ENCODE results near the gene LILRA2.
"Not testable (repeated sequence)": the region's sequence is repeated elsewhere in the genome, so short reads cannot be mapped to it uniquely, and the experiment has no call there.

The LILRA2 gene

GRCh38 chr19:54571715-54572615, 1.6 kb upstream of the LILRA2 start:
- not testable (repeated sequence) for DNase-seq

- peak in 1 of 2 donors; percentile 43 for DNase-seq
Measured at GRCh38 chr19:54572696-54573311, 786 bp upstream of the LILRA2 start.

GRCh38 chr19:54574051-54574450, 461 bp downstream of the LILRA2 start:
- no peak for DNase-seq

- DNase-seq: no peak
Measured at GRCh38 chr19:54574527-54575056, 1.0 kb downstream of the LILRA2 start.

- not testable (repeated sequence) for DNase-seq
Measured at GRCh38 chr19:54575205-54575604, 1.6 kb downstream of the LILRA2 start.

GRCh38 chr19:54576411-54576976, 2.9 kb downstream of the LILRA2 start:
- no peak for DNase-seq

GRCh38 chr19:54577334-54577733, 3.7 kb downstream of the LILRA2 start:
- no peak for DNase-seq

- not testable (repeated sequence) for DNase-seq
Measured at GRCh38 chr19:54578268-54578667, 4.7 kb downstream of the LILRA2 start.

- no peak for DNase-seq
Measured at GRCh38 chr19:54586397-54586796, 12.8 kb downstream of the LILRA2 start.

GRCh38 chr19:54587026-54587425, 13.4 kb downstream of the LILRA2 start:
- DNase-seq: no peak

GRCh38 chr19:54593445-54593844, 19.9 kb downstream of the LILRA2 start, which contains the start of gene LILRA1:
LILRA1 (plus strand) TSS chr19:54593632; CDS start chr19:54594245, 613 bp downstream.
- not testable (repeated sequence) for DNase-seq

- DNase-seq: not testable (repeated sequence)
Measured at GRCh38 chr19:54593931-54594626, 20.5 kb downstream of the LILRA2 start.

- no peak for DNase-seq
Measured at GRCh38 chr19:54594737-54595136, 21.1 kb downstream of the LILRA2 start.

GRCh38 chr19:54595680-54596436, 22.3 kb downstream of the LILRA2 start:
- not testable (repeated sequence) for DNase-seq

GRCh38 chr19:54600212-54600611, 26.6 kb downstream of the LILRA2 start:
- no peak for DNase-seq

- DNase-seq: peak in 1 of 2 donors; percentile 21
Measured at GRCh38 chr19:54606230-54606629, 32.6 kb downstream of the LILRA2 start.

GRCh38 chr19:54606891-54607784, 33.5 kb downstream of the LILRA2 start:
- DNase-seq: peak; percentile 18 to 65

- no peak for DNase-seq
Measured at GRCh38 chr19:54607785-54608150, 34.2 kb downstream of the LILRA2 start.

GRCh38 chr19:54608205-54608604, 34.6 kb downstream of the LILRA2 start:
- no peak for DNase-seq

- no peak for DNase-seq
Measured at GRCh38 chr19:54608792-54609191, 35.2 kb downstream of the LILRA2 start.

- no peak for DNase-seq
Measured at GRCh38 chr19:54609356-54609791, 35.8 kb downstream of the LILRA2 start.
